ENCODE results near the gene EPSTI1. TPM values are rescaled to one million over a fixed set of nuclear protein-coding genes. Genes with fewer than 3 reads are reported as not detected.

EPSTI1 gene
- total RNA-seq, 1 donor from 2014 or later: 6.0 TPM

DNA sequence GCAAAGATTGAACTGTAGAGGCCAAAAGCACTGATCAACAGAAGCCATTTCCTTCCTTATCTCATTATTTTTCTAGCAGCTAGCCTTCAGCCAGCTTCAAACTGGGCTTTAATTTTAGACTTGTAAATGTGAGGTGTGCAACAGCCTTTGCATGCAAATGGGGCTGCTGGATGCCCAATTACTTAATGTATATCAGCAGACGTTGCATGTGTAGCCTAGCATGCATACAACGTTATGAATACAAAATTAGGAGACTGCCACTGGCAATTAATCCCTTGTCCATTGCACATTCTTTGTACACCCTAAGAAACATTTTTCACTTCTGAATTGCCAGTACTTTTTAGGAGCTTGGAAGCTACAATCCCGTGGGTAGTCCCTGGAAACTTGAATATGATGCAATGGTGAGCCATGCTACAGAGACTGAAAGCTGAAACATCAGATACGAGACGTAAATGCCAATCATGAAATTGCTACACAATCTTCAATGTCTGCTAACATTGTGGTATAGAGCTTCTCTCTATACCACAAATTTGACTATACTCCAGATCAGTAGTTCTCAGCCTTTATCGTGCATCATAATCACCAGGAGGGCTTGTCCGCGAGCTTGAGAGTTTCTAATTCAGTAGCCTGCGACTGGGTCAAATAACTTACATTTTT, 20.2 kb downstream of the EPSTI1 start:
- H3K9me3 Mint-ChIP-seq (ENCODE audit: low read depth): no peaks in the 10 kb centered on the region

DNA sequence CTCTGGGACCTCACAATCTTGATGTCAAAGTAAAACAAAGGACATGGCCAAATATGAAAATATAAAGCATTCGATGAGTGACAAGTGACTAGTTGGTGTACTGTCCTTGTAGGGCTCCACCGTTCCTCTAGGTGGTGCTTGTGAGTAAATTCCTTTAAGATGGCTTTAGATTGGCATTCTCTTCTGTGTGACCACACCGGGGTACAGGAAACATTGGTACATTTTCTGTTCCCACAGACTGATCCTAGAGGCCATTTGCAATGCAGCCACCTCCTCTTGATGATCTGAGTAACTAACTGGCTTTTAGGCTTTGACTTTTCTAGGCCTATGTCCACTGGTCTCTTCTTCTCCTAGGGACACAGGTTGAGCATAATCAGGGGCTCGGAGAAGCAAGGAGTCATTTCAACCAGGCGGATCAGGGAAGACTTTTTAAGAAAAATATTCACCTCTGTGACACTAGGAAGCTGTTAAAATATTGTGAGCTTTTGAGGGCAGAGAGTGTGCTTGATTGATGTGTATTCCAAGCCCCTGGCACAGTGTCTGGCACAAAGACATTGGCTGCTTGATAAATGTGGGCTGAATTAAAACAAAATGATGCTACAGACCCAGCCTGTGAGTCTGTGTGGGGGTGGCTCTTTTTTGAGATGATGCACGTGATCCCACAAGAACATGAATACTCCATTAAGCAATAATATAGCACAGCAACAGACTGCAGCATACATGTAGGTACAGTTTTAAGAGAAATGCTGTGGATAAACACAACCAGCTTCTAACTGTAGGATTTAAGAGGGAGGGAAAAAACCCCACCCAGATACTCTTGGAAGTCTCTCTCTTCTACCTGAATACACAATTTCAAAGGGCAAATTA, 21.0 kb downstream of the EPSTI1 start:
- TF ChIP-seq, protein P1, sequence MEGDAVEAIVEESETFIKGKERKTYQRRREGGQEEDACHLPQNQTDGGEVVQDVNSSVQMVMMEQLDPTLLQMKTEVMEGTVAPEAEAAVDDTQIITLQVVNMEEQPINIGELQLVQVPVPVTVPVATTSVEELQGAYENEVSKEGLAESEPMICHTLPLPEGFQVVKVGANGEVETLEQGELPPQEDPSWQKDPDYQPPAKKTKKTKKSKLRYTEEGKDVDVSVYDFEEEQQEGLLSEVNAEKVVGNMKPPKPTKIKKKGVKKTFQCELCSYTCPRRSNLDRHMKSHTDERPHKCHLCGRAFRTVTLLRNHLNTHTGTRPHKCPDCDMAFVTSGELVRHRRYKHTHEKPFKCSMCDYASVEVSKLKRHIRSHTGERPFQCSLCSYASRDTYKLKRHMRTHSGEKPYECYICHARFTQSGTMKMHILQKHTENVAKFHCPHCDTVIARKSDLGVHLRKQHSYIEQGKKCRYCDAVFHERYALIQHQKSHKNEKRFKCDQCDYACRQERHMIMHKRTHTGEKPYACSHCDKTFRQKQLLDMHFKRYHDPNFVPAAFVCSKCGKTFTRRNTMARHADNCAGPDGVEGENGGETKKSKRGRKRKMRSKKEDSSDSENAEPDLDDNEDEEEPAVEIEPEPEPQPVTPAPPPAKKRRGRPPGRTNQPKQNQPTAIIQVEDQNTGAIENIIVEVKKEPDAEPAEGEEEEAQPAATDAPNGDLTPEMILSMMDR (IDR thresholded peaks at IDR 0.05; ENCODE audit: unreplicated experiment): peak; percentile 60
- no peaks in the 10 kb centered on the region for H3K36me3 Mint-ChIP-seq (ENCODE audit: insufficient read depth)
- peaks cover 16% of the 10 kb centered on the region for H3K4me1 Mint-ChIP-seq (ENCODE audit: low read depth)
- no peak for DNase-seq (ENCODE audit: low spot score, unreplicated experiment)
- H3K27ac Mint-ChIP-seq: no peak overlapping the region
- H3K27me3 Mint-ChIP-seq: no peaks in the 10 kb centered on the region
- H3K4me3 Mint-ChIP-seq (ENCODE audit: low read depth): no peak overlapping the region
- no peaks in the 10 kb centered on the region for H3K9me3 Mint-ChIP-seq (ENCODE audit: low read depth)

More for the DNA sequence above, 20.2 kb downstream of the EPSTI1 start:
- Mint-ChIP-seq H3K36me3 (ENCODE audit: insufficient read depth) (no peaks in the 10 kb centered on the region), H3K27ac (no peak overlapping the region), H3K27me3 (no peaks in the 10 kb centered on the region), H3K4me1 (ENCODE audit: low read depth) (peaks cover 16% of the 10 kb centered on the region), H3K4me3 (ENCODE audit: low read depth) (no peak overlapping the region)
- TF ChIP-seq, protein P1 (IDR thresholded peaks at IDR 0.05; ENCODE audit: unreplicated experiment): no peak
- DNase-seq (ENCODE audit: low spot score, unreplicated experiment): no peak

DNA sequence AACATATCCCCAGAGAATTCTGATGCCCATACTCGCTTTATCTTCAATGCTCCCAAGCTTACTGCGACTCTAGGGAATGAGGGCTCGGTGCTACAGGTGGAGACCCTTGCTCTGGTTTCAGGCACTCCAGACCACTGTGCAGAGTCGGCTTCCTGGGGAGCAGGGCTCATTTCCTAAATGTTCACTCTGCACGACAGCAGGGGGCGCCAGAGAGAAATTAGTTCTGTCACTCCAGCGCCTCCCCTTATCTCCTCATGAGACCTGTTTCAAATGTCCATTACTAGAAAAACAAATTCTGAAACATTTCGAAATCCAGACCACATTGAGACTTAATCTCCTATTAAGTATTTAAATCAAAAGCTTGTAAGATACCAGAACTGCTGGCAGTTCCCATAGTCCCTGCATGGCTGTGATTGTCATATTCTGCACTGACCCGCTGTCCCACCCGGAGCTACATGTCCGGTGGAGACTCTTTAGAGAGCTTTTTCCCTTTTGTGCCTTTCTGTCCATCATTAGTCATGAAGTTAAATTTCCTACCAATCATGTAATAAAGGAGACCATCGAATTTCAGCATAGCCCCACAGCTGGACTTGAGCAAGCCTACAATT, 22.4 kb downstream of the EPSTI1 start:
- Mint-ChIP-seq H3K4me1 (ENCODE audit: low read depth) (peaks cover 18% of the 10 kb centered on the region), H3K9me3 (ENCODE audit: low read depth) (no peaks in the 10 kb centered on the region), H3K27me3 (no peaks in the 10 kb centered on the region), H3K36me3 (ENCODE audit: insufficient read depth) (no peaks in the 10 kb centered on the region), H3K27ac (peak overlapping the region; percentile 94), H3K4me3 (ENCODE audit: low read depth) (no peak overlapping the region)
- TF ChIP-seq, protein P1 (IDR thresholded peaks at IDR 0.05; ENCODE audit: unreplicated experiment): peak; percentile 87
- peak; percentile 61 for DNase-seq (ENCODE audit: low spot score, unreplicated experiment)

DNA sequence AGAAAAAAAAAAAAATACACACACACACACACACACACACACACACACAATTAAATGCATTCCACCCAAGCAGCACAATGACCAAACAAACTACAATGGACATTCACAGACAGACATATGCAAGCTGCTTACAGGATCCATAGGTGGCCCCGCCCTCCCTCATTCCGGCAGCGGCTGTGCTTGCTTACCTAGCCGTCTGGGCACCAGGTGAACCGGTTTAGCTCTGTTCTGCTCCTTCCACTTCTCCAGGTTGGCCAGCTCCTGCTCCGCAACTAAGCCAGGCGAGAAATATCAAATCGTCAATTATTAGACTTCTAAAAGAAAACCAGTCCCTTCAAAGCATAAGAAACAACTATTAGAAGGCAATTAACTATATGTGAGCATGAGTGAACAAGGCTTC, 23.1 kb downstream of the EPSTI1 start:
- DNase-seq (ENCODE audit: low spot score, unreplicated experiment): peak; percentile 37
- Mint-ChIP-seq H3K27ac (peak overlapping the region; percentile 5), H3K27me3 (no peaks in the 10 kb centered on the region), H3K9me3 (ENCODE audit: low read depth) (no peaks in the 10 kb centered on the region), H3K4me1 (ENCODE audit: low read depth) (peaks cover 18% of the 10 kb centered on the region), H3K36me3 (ENCODE audit: insufficient read depth) (no peaks in the 10 kb centered on the region), H3K4me3 (ENCODE audit: low read depth) (no peak overlapping the region)
- TF ChIP-seq, protein P1 (IDR thresholded peaks at IDR 0.05; ENCODE audit: unreplicated experiment): no peak

DNA sequence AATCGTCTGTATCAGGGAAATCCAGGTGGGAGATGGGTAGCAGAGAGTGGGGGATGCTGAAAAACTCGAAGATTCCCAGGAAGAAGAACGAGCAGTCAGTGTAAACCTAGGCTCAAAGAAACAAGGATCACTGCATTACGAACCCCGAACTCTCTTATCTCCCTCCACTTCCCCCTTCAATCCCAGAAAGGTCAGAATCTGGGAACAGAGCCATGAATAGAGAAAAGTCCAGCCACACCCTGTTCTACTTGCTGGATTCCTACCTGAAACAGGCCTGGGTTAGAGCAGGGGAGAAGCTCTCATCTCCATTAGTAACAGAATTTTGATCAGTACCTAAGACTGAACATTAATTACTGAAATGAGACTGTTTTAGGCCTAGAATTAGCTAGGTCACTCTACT, 24.4 kb downstream of the EPSTI1 start:
- Mint-ChIP-seq H3K27me3 (no peaks in the 10 kb centered on the region), H3K4me3 (ENCODE audit: low read depth) (no peak overlapping the region), H3K4me1 (ENCODE audit: low read depth) (peaks cover 18% of the 10 kb centered on the region), H3K9me3 (ENCODE audit: low read depth) (no peaks in the 10 kb centered on the region), H3K27ac (no peak overlapping the region), H3K36me3 (ENCODE audit: insufficient read depth) (no peaks in the 10 kb centered on the region)
- no peak for DNase-seq (ENCODE audit: low spot score, unreplicated experiment)
- TF ChIP-seq, protein P1 (IDR thresholded peaks at IDR 0.05; ENCODE audit: unreplicated experiment): no peak

Measured in progenitor cell of endocrine pancreas (in vitro differentiated cells).